Measurements from ENCODE around the gene RNF44. TPM values are rescaled to one million over a fixed set of nuclear protein-coding genes. Genes with fewer than 3 reads are reported as not detected.

Gene RNF44
- total RNA-seq, 1 donor from 2014 or later = 32.4 TPM

GRCh38 chr5:176527246-176528222 is 9.7 kb downstream of the RNF44 start:
- no peak for DNase-seq
- no peak for ATAC-seq
- intact Hi-C loops (cut with micrococcal nuclease) = no loop called here

GRCh38 chr5:176526462-176526861 is 10.7 kb downstream of the RNF44 start:
- DNase-seq (no peak), ATAC-seq (no peak)
- intact Hi-C loops (cut with micrococcal nuclease) = no loop called here

GRCh38 chr5:176525677-176526076 is 11.5 kb downstream of the RNF44 start:
- intact Hi-C loops (cut with micrococcal nuclease) = no loop called here
- ATAC-seq (no peak), DNase-seq (no peak)

DNA sequence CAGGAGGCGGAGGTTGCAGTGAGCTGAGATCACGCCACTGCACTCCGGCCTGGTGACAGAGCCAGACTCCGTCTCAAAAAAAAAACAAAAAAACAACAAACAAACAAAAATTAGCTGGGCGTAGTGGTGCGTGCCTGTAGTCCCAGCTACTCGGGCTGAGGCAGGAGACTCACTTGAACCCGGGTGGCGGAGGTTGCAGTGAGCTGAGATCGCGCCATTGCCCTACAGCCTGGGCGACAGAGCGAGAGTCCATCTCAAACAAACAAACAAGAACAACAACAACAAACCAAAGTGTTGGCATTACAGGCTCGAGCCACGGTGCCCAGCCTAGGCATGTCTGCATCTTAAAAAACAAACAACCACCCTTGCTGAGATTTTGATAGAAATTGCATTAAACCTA is 12.2 kb downstream of the RNF44 start:
- intact Hi-C loops (cut with micrococcal nuclease) = no loop called here
- DNase-seq (no peak), ATAC-seq (no peak)

GRCh38 chr5:176524138-176524537 is 13.1 kb downstream of the RNF44 start:
- intact Hi-C loops (cut with micrococcal nuclease) = no loop called here
- ATAC-seq = no peak
- DNase-seq = no peak

DNA sequence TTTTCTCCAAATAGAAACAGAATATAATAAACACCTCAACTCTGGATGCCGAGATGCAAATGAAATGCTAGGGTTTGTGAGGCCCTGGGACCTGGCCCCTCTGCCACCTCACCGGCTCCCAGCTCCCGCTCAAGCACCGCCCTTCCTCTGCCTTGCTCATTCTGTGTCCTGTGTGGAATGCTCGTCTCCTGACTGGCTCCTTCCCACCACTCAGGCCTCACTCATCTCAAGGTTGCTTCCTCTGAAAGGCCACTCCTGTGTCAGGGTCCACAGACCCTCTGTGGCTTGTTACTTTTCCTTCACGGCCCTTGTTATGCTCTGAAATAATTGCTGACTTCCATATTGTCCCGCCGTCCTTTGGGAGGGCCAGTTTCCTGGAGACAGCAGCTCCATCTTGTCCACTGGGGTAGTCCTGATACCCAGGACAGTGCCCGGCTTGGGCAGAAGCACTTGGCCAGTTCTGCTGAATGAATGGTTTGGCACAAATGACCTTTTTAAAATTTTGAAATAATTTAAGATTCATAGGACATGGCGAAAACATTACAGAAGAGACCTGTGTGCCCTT is 15.4 kb downstream of the RNF44 start:
- DNase-seq (no peak), ATAC-seq (no peak)
- intact Hi-C loops (cut with micrococcal nuclease) = no loop called here

GRCh38 chr5:176521286-176521685 is 15.9 kb downstream of the RNF44 start:
- DNase-seq = no peak
- intact Hi-C loops (cut with micrococcal nuclease) = no loop called here
- ATAC-seq = no peak

DNA sequence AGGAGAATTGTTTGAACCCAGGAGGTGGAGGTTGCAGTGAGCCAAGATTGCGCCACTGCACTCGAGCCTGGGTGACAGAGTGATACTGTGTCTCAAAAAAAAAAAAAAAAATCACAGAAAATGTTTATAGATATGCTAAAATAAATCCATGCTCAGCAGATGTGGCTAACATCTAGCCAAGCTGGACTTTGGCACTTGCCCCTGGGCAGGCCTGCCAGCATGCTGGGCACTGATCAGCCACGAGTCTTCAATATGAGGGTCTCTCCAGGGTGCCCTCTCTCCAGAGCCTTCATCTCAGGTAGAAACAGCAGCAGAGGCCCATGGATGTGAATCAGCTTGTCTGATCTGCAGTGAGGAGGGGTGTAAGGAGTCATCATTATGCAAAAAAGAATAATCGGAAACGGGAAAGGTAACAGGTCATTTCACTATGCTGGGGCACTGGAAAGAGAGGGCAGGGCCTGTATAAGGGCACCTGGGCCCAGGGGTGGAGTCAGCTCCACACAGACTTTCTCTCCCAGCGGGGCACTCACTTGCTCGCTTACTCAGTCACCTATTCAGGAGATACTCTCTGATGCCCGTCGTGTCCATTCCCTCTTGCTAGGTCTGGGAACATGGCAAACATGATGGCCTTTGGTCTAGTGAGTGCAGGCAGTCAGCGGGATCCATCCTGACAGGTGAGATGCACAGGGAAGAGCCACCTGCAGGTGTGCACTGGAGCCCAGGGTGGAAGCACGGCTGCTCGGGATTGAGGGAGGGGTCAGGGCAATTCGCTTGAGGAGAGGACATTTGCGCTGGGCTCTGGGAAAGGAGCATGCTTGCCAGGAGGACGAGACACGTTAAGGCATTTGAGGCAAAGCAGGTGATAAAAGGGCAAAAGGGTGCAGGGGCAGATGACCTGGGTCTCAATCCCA is 17.1 kb downstream of the RNF44 start:
- intact Hi-C loops (cut with micrococcal nuclease) = no loop called here
- no peak for DNase-seq
- ATAC-seq = no peak

GRCh38 chr5:176517053-176517661 is 20.0 kb downstream of the RNF44 start:
- intact Hi-C loops (cut with micrococcal nuclease) = no loop called here
- ATAC-seq (no peak), DNase-seq (no peak)

DNA sequence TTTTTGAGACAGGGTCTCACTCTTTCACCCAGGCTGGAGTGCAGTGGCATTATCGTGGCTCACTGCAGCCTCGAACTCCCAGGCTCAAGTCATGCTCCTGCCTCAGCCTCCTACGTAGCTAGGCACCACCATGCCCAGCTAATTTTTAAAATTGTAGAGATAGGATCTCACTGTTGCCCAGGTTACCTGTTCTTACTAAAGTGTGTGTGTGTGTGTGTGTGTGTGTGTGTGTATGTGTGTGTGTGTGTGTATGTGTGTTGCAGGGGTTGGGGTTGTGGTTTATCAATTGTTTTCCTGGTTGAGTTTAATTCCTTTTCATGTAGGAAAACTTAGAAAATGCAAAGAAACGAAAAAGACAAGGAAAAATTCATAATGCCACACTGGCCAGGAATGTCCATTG is 21.8 kb downstream of the RNF44 start:
- intact Hi-C loops (cut with micrococcal nuclease) = no loop called here
- ATAC-seq (no peak), DNase-seq (no peak)

GRCh38 chr5:176514244-176514950 is 22.8 kb downstream of the RNF44 start:
- intact Hi-C loops (cut with micrococcal nuclease) = no loop called here
- DNase-seq = no peak
- no peak for ATAC-seq

DNA sequence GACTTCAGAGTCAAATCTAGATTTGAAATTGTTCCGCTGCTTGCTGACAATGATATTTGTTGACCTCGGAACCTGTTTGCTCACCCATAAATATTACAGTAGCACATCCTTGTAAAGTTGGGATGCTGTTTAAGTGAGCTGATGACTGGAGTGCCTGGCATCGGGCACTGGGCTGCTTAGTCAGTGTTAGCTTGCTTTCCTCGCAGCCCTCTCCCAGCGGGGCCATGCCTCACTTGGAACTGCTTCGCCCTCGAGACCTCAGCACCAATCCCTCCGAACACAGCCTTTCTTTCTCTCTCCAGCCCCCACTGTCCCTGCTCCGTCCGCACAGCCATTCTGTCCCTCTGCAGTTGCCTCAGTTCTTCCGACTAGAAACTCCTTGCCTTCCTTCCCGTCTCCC is 23.4 kb downstream of the RNF44 start:
- DNase-seq (no peak), ATAC-seq (no peak)
- intact Hi-C loops (cut with micrococcal nuclease) = no loop called here

GRCh38 chr5:176508603-176509002 is 28.6 kb downstream of the RNF44 start:
- intact Hi-C loops (cut with micrococcal nuclease) = no loop called here
- ATAC-seq (no peak), DNase-seq (no peak)

DNA sequence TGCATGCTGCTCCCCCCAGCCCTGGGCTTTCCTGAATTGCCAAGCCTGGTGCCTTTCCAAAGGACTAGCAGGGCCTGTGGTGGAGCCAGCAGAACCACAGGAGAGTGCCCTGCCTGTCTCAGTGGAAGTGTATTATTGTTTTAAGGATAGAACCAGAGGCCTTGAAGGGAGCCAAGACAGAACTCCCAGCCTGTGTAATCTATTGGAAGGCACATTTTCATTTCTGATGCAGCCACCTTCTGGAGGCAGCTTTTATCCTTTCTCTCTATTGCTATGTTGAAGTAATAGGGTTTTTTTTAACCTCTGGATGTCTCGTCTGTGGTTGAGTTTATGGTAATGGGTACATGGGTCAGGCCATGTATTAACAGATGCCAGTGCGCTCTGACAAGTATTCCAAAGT is 29.3 kb downstream of the RNF44 start:
- ATAC-seq (no peak), DNase-seq (no peak)
- intact Hi-C loops (cut with micrococcal nuclease) = no loop called here

GRCh38 chr5:176503496-176503895 is 33.7 kb downstream of the RNF44 start:
- no peak for DNase-seq
- intact Hi-C loops (cut with micrococcal nuclease) = no loop called here
- no peak for ATAC-seq

- ATAC-seq = no peak
- intact Hi-C loops (cut with micrococcal nuclease) = no loop called here
- DNase-seq = no peak
Observed at GRCh38 chr5:176501333-176501732, 35.9 kb downstream of the RNF44 start.

DNA sequence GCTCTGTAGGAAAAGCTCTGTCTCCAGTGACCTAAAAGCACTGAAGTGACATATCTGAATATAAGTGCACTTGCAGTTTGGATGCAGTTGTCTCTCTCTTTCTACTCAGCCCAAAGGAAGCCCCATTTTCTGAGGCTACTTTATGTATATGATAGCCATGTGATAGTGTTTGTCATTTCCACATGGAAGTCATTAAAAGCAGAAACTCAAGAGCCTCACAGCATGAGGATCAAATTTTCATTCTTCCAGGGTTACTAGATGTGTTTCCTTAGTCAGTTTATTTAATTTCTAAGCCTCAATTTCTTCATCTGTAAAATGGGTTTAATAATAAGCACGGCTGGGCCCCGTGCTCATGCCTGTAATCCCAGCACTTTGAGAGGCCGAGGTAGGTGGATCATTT is 36.7 kb downstream of the RNF44 start:
- DNase-seq (no peak), ATAC-seq (no peak)
- intact Hi-C loops (cut with micrococcal nuclease) = no loop called here

GRCh38 chr5:176499273-176499672 is 37.9 kb downstream of the RNF44 start:
- no peak for DNase-seq
- ATAC-seq = no peak
- intact Hi-C loops (cut with micrococcal nuclease) = no loop called here

GRCh38 chr5:176497852-176498251 is 39.4 kb downstream of the RNF44 start:
- intact Hi-C loops (cut with micrococcal nuclease) = no loop called here
- DNase-seq (no peak), ATAC-seq (no peak)

Measured in left ventricle myocardium superior (tissue), 1 donor.